Activated CD8-positive, alpha-beta T cell treated with anti-CD3 and anti-CD28 coated beads for 36 hours (primary cell): ENCODE measurements around the gene ASAP2. TPM values are rescaled to one million over a fixed set of nuclear protein-coding genes. Genes with fewer than 3 reads are reported as not detected.

Experiments
- ATAC-seq: fragments of 200-7000 bp; cut with Tn5 transposase; one replicate; pipeline ENCODE4 v1.10.0; 2021; ENCODE audit warnings: mild to moderate bottlenecking, moderate library complexity
- CTCF ChIA-PET: fragments of 350-600 bp; sonication (Branson Sonifier 250); formaldehyde crosslinking; loops from one replicate; lab custom pipeline; 2021; ENCODE audit warnings: antibody characterized with exemption; lab: Charles Lee
- POLR2A ChIA-PET: fragments of 350-600 bp; sonication (Branson Sonifier 250); formaldehyde crosslinking; loops from one replicate; lab custom pipeline; 2021; ENCODE audit warnings: antibody characterized with exemption; lab: Charles Lee
- DNase-seq: peaks from one replicate; pipeline ENCODE4 v3.0.0-alpha.2; 2020
- H3K27ac Mint-ChIP-seq: one replicate; pipeline ENCODE4 v1.8.0; 2021; ENCODE audit warnings: mild to moderate bottlenecking, mixed read lengths
- H3K27me3 Mint-ChIP-seq: one replicate; pipeline ENCODE4 v1.8.0; 2021; ENCODE audit warnings: mixed read lengths
- H3K36me3 Mint-ChIP-seq: one replicate; pipeline ENCODE4 v1.8.0; 2021; ENCODE audit warnings: low read depth, mixed read lengths
- H3K4me1 Mint-ChIP-seq: one replicate; pipeline ENCODE4 v1.8.0; 2021; ENCODE audit warnings: low read depth, mixed read lengths
- H3K4me3 Mint-ChIP-seq: one replicate; pipeline ENCODE4 v1.8.0; 2021; ENCODE audit warnings: mild to moderate bottlenecking, moderate library complexity, mixed read lengths
- H3K9me3 Mint-ChIP-seq: one replicate; pipeline ENCODE4 v1.8.0; 2021; ENCODE audit warnings: mixed read lengths
- CTCF ChIP-seq: fragments of 200-600 bp; IDR thresholded peaks from one replicate; pipeline ENCODE4 v1.8.0; 2022; ENCODE audit warnings: antibody characterized with exemption, mild to moderate bottlenecking
- intact Hi-C: fragments of 100-400 bp; cut with micrococcal nuclease; formaldehyde crosslinking; loops from one replicate; pipeline ENCODE4 v1.10.0; 2022
- total RNA-seq, 2 experiments: library from RNA; stranded (reverse); gene quantifications; one replicate each; pipeline ENCODE4 v1.2.3, GENCODE V29; 2021

The ASAP2 gene
- total RNA-seq, 2 experiments from 2014 or later = not detected

GRCh38 chr2:9333591-9334171 is 127.1 kb downstream of the ASAP2 start:
- intact Hi-C loops = no loop called here
- CTCF ChIA-PET = interaction anchor here (0.5 to 1.1 kb wide), 2 partner anchors 20 to 31 kb away, joined by 3 to 4 read pairs; no protein-coding TSS in a partner anchor
- Mint-ChIP-seq H3K27me3 (peaks cover 1% of the 10 kb centered on the region), H3K9me3 (no peaks in the 10 kb centered on the region), H3K4me3 (no peak overlapping the region), H3K27ac (no peak overlapping the region), H3K36me3 (no peaks in the 10 kb centered on the region), H3K4me1 (peaks cover 5% of the 10 kb centered on the region)
- no peak for TF ChIP-seq CTCF
- DNase-seq (peak; percentile 19), ATAC-seq (peak; percentile 68)
- POLR2A ChIA-PET = no interaction called here

- intact Hi-C loops = no loop called here
Measured at GRCh38 chr2:9334761-9335160, 128.1 kb downstream of the ASAP2 start.

GRCh38 chr2:9335322-9335832 is 128.8 kb downstream of the ASAP2 start:
- no peak for TF ChIP-seq CTCF
- Mint-ChIP-seq H3K4me1 (peaks cover 5% of the 10 kb centered on the region), H3K27me3 (no peaks in the 10 kb centered on the region), H3K27ac (no peak overlapping the region), H3K4me3 (no peak overlapping the region), H3K36me3 (no peaks in the 10 kb centered on the region), H3K9me3 (no peaks in the 10 kb centered on the region)
- ChIA-PET CTCF (interaction anchor here (1.0 kb wide), 1 partner anchor 30 kb away, joined by 4 read pairs; no protein-coding TSS in a partner anchor), POLR2A (no interaction called here)
- intact Hi-C loops = no loop called here
- ATAC-seq (no peak), DNase-seq (no peak)

More at GRCh38 chr2:9334761-9335160, 128.1 kb downstream of the ASAP2 start:
- no peaks in the 10 kb centered on the region for H3K9me3 Mint-ChIP-seq
- no peak for ATAC-seq
- no peak overlapping the region for H3K27ac Mint-ChIP-seq
- no peak for TF ChIP-seq CTCF
- peaks cover 5% of the 10 kb centered on the region for H3K4me1 Mint-ChIP-seq
- no peak for DNase-seq
- ChIA-PET CTCF (interaction anchor here (1.0 kb wide), 1 partner anchor 30 kb away, joined by 4 read pairs; no protein-coding TSS in a partner anchor), POLR2A (no interaction called here)
- H3K27me3 Mint-ChIP-seq = no peaks in the 10 kb centered on the region
- no peak overlapping the region for H3K4me3 Mint-ChIP-seq
- H3K36me3 Mint-ChIP-seq = no peaks in the 10 kb centered on the region

GRCh38 chr2:9336241-9336575 is 129.6 kb downstream of the ASAP2 start:
- no peaks in the 10 kb centered on the region for H3K36me3 Mint-ChIP-seq
- ChIA-PET POLR2A (no interaction called here), CTCF (no interaction called here)
- ATAC-seq = peak; percentile 90
- intact Hi-C loops = no loop called here
- peak; percentile 46 for DNase-seq
- no peaks in the 10 kb centered on the region for H3K27me3 Mint-ChIP-seq
- H3K27ac Mint-ChIP-seq = no peak overlapping the region
- TF ChIP-seq CTCF = no peak
- no peaks in the 10 kb centered on the region for H3K9me3 Mint-ChIP-seq
- no peak overlapping the region for H3K4me3 Mint-ChIP-seq
- H3K4me1 Mint-ChIP-seq = peaks cover 5% of the 10 kb centered on the region

- Mint-ChIP-seq H3K27ac (no peak overlapping the region), H3K36me3 (no peaks in the 10 kb centered on the region), H3K4me1 (peaks cover 5% of the 10 kb centered on the region), H3K27me3 (no peaks in the 10 kb centered on the region), H3K9me3 (no peaks in the 10 kb centered on the region), H3K4me3 (no peak overlapping the region)
- CTCF ChIA-PET = no interaction called here
- ATAC-seq (no peak), DNase-seq (no peak)
- TF ChIP-seq CTCF = no peak
- POLR2A ChIA-PET = no interaction called here
- intact Hi-C loops = no loop called here
Measured at GRCh38 chr2:9336576-9337314, 130.1 kb downstream of the ASAP2 start.
